OCI-LY3 (cell line): ENCODE measurements around the gene RLN2.

ENCODE experiments used
- EZH2phosphoT487 ChIP-seq: fragments of 200-600 bp; shearing (Covaris generic); IDR thresholded peaks from 2 replicates; pipeline ENCODE4 v1.6.1; 2018; ENCODE audit warnings: antibody characterized with exemption, mixed run types, low read depth
- TF ChIP-seq, protein P1 (sequence below): fragments of 200-600, 300-600 bp; sonication (generic); IDR thresholded peaks from 2 replicates; pipeline ENCODE4 v1.5.1; 2014; ENCODE audit warnings: antibody characterized with exemption, low read length, low read depth

DNA sequence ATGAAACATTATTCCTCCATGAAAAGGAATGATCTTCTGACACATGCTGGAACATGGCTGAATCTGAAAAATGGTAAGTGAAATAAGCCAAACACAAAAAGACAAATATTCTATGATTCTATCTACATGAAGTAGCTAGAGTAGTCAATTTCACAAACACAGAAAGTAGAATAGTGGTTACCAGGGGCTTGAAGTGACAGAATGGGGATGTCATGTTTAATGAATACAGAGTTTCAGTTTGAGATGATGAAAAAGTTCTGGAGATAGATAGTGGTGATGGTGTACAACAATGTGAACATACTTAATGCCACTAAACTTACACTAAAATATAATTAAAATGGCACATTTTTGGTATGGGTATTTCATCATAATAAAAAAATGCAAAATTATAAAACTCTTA is 18.3 kb downstream of the RLN2 start:
- TF ChIP-seq, protein P1, sequence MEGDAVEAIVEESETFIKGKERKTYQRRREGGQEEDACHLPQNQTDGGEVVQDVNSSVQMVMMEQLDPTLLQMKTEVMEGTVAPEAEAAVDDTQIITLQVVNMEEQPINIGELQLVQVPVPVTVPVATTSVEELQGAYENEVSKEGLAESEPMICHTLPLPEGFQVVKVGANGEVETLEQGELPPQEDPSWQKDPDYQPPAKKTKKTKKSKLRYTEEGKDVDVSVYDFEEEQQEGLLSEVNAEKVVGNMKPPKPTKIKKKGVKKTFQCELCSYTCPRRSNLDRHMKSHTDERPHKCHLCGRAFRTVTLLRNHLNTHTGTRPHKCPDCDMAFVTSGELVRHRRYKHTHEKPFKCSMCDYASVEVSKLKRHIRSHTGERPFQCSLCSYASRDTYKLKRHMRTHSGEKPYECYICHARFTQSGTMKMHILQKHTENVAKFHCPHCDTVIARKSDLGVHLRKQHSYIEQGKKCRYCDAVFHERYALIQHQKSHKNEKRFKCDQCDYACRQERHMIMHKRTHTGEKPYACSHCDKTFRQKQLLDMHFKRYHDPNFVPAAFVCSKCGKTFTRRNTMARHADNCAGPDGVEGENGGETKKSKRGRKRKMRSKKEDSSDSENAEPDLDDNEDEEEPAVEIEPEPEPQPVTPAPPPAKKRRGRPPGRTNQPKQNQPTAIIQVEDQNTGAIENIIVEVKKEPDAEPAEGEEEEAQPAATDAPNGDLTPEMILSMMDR: no peak
- no peak for TF ChIP-seq EZH2phosphoT487
